GM18907 (cell line): ENCODE results near the gene MTCH1.

Experiments
- ATAC-seq: cut with Tn5 transposase; IDR thresholded peaks from one replicate; pipeline ENCODE4 v1.9.1; 2021; ENCODE audit warnings: mild to moderate bottlenecking, moderate library complexity; ENCODE audit not compliant: unreplicated experiment

The MTCH1 gene, protein sequence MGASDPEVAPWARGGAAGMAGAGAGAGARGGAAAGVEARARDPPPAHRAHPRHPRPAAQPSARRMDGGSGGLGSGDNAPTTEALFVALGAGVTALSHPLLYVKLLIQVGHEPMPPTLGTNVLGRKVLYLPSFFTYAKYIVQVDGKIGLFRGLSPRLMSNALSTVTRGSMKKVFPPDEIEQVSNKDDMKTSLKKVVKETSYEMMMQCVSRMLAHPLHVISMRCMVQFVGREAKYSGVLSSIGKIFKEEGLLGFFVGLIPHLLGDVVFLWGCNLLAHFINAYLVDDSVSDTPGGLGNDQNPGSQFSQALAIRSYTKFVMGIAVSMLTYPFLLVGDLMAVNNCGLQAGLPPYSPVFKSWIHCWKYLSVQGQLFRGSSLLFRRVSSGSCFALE

DNA sequence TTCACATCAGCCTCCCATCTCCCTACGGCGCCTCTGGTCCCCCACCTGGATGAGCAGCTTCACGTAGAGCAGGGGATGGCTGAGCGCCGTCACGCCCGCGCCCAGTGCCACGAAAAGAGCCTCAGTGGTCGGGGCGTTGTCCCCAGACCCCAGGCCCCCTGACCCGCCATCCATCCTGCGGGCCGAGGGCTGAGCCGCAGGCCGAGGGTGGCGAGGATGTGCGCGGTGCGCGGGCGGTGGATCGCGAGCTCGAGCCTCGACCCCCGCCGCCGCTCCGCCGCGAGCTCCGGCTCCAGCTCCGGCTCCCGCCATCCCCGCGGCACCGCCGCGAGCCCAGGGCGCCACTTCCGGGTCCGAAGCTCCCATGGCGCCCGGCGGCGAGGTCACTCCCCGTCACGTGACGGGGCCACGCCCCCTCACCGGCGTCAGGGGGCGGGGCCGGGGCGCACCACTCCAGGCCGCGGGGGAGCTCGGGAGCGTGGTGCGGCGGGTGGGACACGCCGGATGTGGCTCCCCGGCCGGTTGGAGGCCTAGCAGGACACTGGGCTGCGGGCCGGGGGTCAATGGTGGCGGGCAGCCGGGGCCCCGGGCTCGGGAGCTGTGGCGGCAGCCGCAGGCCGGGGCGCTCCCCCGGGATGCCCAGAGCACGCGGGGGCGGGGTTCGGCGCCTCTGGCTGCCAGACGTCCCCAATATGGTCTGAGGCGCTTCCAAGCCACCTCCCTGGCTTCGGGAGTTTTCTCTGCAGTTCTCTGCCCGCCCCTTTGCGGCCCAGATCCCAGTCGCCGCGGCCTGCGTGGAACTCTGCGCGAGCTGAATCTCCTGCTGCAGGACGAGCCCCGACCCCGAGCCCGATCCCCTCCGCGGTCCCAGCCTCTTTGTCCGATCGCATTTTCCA lies at the start of gene MTCH1:
Gene MTCH1, minus strand, starts transcription at position 389 of the 896 bp plus-strand sequence. Its CDS starts 23 bp downstream, at position 366.
- peak; percentile 84 for ATAC-seq

DNA sequence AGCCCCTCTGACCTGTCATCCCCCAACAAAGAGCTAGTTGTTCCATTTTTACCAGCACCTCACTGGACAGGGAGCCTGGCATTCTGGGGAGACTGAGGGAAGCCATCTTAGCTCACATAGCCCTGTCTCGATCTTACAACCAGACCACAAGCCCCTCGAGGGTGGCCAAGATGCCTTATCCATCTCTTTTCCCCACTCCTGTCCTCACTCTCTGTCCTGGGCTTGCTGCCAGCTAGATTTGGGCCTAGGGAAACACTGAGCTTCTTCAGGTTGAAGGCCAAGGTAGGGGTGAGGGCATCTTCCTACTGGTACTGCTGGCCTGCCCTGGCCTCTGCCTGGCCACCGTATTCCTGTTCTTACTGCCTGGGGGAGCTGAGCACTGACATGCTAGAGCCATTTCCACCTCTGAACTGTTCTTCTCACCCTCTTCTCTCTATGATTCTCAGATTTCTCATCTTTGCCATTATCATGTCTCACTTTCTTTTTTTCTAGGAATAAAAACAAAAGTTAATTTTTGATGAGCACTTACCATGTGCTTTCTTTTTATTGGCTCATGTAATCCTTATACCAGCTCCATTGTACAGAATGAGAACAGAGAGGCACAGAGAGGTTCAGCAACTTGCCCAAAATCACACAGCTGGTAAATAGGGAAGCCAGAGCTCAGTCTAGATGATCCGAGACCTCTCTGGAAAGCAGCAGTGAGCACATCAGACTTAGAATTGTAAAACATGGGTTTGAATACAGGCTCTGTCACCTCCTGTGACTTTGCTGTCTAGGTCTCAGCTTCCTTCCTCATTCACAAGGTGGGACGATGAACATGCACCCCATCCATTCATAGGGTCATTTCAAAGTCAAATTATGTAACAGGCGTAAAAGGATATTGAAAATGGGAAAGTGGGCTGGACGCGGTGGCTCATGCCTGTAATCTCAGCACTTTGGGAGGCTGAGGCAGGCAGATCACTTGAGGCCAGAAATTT lies 48.1 kb upstream of the MTCH1 start:
- no peak for ATAC-seq

DNA sequence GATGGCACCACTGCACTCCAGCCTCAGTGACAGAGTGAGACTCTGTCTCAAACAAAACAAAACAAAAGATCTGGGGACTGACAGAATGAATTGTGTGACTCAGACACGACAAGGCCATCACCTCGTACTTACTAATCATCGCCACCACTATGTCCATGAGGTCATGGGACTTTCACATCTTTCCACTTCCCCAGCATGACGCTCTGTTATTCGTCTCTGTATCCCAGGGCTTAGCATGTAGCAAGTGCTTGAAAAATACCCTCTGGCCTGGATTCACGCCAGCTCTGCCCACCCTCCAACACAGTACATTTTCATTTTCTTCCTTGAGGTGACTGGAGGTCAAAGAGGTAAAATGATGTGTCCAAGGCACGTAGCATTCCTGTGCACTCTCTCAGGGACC lies 47.3 kb upstream of the MTCH1 start:
- ATAC-seq, result no peak

DNA sequence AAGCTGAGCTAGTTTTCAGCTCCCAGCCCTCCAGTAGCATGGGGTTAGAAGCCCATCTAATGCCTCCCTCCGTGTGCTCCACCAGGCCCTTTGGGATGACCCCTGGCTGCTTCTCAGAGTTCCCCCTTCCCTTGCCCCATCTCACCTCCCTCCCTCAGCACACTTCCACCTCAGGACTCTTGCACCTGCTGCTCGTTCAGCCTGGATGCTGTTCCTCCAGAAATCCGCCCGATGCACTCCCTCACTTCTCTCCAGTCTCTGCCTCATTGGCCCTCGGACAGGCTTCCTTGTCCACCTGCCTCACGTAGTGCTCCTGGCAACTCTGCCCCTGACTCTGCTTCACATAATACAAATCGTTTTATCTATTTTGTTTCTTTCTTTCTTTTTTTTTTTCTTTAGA lies 46.2 kb upstream of the MTCH1 start:
- no peak for ATAC-seq

DNA sequence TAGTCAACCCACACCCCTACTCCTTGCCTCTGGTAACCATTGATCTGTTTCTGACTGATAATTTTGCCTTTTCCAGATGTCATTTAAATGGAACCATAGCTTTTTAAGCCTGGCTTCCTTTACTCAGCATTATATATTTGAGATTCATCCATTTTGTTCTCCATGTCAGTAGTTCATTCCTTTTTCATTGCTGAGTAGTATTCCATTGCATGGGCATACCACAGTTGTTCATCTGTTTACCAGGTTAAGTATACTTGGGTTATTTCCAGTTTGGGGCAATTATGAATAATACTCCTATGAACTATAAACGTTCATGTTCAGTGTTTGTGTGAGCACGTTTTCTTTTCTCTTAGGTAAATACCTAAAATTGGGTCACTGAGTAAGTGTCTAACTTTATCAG lies 44.6 kb upstream of the MTCH1 start:
- ATAC-seq, result no peak

DNA sequence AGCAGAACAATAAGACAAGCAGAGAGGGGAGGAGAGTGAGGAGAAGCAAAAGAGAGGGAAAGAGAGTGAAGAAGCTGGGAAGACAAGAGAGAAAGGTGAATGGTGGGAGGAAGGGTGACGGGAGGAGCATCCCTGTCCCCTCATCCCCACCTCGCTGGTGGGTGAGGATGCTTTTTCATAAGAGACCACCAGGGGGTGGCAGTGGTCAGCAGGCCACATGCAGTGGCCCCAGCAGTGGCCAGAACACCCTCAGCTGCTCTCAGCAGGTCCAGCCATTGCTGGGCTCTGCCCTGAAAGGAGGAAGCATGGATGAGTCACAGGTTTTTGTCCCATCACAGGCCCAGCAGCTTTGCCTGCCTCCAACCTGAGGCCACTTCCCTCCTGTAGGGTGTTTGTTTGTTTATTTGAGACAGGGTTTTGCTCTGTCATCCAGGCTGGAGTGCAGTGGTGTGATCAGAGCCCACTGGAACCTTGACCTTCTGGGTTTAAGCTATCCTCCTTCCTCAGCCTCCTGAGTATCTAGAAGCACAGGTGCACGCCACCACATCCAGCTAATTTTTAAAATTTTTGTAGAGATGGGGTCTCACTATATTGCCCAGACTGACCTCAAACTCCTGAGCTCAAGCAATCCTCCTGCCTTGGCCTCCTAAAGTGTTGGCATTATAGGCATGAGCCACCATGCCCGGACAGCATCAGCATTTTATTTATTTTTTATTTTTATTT lies 43.4 kb upstream of the MTCH1 start:
- ATAC-seq, result peak; percentile 38

DNA sequence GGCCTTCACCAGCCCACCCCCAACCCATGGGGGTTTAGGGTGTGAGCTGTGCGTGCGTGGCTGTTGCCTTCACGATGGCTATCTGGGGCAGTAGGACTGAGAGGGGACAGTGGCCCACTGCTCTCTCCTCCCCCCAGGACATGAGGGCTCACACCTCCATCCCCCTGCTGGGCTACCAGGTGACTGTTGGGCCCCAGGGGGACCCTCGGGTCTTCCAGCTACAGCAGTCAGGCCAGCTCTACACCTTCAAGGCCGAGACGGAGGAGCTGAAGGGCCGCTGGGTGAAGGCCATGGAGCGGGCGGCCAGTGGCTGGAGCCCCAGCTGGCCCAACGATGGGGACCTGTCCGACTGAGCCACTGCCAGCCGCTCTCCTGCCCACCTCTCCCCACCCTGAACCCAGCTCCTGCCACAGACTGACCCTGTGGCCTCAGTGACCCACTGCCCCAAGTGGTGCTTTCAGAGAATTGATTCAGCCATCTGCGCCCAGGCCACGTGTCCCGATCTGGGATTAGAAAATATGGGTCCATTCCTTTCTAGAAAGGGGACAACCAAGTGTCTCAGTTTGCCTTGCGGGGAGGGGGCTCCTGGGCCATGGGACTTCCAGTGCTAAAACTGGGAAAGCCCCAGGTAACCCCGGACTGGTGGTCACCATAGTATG lies 41.9 kb upstream of the MTCH1 start:
- ATAC-seq, result no peak

DNA sequence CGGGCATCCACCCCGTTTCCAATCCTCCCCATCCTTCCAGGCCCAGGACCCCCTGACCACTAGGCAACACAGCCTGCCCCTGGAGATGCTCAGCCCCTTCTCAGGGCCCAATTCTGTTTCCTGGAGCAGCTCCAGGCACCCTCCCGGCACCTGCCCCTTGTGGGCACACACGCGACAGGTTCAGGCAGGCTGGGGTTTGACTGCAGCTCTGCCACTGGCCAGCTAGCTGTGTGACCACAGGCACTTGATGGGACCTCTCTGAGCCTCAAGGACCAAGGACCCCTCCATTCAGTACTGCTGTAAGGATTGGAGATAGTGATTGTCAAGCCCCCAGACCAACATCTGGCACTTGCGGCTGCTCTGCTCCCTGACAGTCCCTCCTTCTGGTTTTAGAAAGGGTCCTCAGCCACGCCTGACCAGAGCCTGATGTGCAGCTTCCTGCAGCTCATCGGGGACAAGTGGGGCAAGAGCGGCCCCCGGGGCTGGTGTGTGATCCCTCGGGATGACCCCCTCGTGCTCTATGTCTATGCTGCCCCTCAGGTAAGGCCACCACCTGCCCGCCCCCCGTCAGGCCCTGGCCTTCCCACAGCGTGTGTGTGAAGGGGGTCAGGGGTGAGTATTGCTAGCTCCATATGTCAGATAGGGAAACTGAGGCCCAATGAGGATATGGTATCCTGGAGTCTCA lies 41.2 kb upstream of the MTCH1 start:
- ATAC-seq, result no peak

DNA sequence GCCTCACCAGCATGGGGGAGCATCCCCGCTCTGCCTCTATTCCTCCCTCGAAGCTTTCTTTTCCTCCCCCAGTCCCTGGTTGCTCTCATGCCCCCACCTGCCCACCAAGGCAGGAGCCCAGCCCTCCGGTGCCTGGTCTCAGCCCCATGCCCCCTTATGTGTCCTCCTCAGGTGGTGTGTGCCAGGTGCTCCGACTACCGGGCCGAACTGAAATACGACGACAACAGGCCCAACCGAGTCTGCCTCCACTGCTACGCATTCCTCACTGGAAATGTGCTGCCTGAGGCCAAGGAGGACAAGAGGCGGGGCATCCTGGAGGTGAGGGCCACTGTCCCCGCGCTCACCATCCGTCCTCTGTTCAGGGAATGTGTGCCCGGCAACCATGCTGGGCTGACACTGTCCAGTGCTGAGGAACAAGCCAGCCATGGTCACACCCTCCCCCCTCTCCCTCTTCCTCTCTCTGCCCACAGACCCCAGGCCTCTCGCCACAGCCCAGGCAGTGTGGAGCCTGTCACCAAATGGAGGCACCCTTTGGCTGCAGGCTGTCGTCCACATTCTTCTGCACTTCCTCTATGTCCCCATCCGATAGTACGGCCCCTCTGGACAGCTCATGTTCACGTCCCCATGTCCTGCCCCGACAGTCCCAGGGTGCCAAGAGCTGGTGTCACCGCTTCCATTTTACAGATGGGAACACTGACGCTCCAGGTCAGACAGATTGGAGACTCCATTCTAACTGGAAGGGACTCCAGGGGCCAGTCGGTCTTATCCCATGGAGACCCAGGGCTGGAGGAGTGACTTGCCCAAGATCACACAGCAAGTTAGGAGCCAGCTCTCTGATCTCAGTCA lies 39.8 kb upstream of the MTCH1 start:
- ATAC-seq, result no peak

DNA sequence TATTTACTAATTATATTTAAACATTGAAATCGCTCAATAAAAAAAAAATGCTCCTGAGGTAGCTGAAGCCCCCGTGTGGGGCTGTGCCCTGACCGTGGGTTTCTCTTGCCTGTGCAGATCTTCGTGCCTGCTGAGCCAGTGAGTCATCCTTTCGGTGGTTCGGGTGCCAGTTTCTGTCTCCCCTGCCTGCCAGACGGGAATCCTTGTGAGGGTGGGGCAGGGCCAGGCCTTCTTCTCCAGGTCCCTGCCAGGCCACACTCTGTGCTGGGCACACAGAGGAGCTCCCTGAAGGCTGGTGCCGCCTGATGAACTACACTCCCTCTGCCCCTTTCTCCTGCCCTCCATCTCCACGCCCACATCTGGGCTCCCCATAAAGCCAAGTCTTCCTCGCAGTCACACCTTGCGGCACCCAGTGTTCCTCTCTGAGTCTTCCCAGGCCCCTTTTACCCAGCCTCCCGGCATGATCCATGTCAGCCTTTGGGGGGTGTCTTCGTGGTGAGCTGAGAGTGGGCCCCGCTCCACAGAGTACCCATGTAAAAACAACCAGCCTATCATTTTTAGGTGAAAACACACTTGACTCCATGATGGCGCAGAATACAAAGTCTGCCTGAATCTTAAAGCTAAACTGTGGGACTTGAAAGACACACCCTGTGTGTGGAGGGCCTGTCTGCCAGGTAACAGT lies 38.8 kb upstream of the MTCH1 start:
- no peak for ATAC-seq

DNA sequence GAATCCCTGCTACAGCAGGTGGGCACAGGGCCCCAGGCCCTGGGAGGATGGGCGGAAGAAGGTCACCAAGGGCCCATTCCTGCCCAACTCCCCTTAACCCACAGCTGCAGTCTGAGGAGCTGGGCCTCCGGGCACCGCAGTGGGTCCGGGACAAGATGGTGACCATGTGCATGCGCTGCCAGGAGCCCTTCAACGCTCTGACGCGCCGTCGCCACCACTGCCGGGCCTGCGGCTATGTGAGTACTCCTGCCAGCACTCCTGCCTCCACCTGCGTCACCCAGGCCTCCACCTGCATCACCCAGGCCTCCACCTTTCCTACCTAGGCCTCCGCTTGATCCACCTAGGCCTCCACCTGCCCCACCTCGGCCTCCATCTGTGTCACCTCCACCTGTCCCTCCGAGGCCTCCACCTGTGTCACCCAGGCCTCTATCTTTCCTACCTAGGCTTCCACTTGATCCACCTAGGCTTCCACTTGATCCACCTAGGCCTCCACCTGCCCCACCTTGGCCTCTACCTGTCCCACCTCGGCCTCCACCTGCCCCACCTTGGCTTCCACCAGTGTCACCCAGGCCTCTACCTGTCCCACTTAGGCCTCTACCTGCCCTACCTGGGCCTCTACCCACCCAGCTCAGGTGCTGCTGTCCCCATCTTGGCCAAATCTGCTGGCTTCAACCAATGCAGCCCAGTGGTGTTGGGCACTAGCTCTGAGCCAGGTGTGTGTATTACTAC lies 36.3 kb upstream of the MTCH1 start:
- ATAC-seq, result no peak

DNA sequence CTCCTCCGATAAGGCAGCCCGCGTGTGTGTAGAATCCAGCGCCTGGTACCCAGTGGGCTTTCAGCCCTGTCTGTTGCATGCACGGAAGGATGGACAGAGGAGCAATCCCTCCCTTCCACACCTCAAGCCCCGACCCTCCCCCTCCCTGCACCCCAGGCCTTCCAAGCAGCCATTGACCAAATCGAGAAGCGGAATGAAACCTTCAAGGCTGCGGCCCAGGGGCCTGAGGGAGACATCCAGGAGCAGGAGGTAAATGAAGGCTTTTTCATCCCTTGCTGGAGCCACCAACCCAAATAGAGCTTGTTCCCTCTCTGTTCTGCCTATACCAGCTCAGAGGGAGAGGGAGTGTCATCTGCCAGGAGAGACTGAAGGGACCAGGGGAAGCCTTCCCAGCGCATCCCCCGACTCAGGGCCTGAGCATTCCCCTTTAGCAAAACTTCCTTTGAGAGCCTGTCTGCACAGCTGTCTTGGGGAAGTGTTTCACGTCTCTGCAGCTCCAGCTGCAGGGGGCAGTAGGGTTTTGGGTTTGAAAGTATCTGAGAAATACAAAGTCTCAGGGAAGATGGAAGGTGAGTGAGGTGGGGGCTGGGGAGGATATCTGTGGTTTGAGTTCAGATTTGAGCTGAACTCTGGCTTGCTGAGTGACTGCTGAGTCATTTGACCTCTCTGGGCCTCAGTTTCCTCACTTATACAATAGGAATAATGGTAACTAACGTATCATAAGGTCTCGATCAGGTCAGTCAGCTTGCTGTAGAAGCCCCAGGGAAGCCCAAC lies 35.5 kb upstream of the MTCH1 start:
- ATAC-seq, result no peak

DNA sequence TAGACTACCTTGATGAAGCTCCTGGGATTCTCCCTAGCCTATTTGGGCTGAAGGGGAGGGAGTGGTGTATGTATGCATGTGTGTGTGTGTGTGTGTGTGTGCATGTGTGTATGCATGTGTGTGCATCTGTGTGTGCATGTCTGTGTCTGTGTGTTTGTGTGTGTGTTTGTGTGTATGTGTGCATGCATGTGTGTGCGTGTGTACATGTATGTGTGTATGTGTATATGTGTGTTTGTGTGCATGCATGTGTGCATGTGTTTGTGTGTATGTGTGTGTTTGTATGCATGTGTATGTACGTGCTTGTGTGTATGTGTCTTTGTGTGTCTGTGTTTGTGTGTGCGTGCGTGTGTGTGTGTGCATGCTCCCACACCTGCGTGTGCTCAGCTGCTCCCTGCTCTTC lies 34.8 kb upstream of the MTCH1 start:
- ATAC-seq, result no peak

DNA sequence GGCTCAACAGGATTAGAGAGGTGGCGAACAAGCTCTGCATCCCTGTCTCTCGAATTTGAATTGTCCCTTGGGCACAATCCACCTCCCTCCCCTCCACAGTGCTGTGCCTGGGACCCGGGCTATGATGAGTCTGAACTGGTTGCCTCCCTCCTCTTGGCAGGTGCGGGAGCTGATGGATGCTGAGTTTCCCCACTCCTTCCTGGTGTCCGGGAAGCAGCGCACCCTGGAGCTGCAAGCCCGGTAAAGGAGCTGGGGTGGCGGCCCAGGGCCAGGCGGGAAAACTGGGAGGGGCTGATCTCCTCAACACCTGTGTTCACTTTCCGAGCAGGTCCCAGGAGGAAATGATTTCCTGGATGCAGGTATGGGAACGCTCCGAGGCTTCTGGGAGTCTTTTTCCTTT lies 34.4 kb upstream of the MTCH1 start:
- ATAC-seq, result no peak

DNA sequence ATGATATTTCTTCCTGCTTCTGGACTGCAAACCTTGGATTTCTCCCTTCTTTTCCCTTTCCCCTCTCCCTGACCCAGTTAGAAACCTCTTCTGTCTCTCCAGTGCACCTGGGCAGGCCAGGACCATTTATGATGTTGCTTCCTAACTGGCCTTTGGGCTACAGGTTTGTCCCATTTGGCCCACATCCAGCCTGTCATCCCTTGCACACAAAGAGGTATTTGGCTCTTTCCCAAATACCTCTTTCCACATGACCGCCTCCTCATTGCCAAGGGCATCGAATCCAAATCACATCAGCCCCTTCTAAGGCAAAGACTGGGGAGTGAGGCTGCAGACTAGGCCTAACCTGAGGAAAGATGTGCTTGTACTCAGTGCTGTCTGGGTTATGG lies 33.1 kb upstream of the MTCH1 start:
- no peak for ATAC-seq
